IMR-90 (cell line): ENCODE results near the gene PPARD.

Experiments used
- CHD1 ChIP-seq: IDR thresholded peaks from 2 replicates; pipeline ENCODE4 v1.6.1; 2012; ENCODE audit warnings: low read depth, low read length, improper control_type of control experiment
- POLR2A ChIP-seq: IDR thresholded peaks from 2 replicates; pipeline ENCODE4 v1.6.1; 2012; ENCODE audit warnings: mild to moderate bottlenecking, low read depth, low read length
- RAD21 ChIP-seq: IDR thresholded peaks from 2 replicates; pipeline ENCODE4 v1.6.1; 2012; ENCODE audit warnings: low read length, improper control_type of control experiment
- SMC3 ChIP-seq: fragments of 150-350 bp; IDR thresholded peaks from 2 replicates; pipeline ENCODE4 v1.6.1; 2016; ENCODE audit warnings: low read depth, mild to moderate bottlenecking, antibody characterized with exemption, low read length, moderate library complexity
- TF ChIP-seq, protein P1 (sequence below): conservative IDR thresholded peaks from 2 replicates; pipeline ENCODE4 v1.5.1; 2012; ENCODE audit warnings: mild to moderate bottlenecking, low read depth, low read length, improper control_type of control experiment

DNA sequence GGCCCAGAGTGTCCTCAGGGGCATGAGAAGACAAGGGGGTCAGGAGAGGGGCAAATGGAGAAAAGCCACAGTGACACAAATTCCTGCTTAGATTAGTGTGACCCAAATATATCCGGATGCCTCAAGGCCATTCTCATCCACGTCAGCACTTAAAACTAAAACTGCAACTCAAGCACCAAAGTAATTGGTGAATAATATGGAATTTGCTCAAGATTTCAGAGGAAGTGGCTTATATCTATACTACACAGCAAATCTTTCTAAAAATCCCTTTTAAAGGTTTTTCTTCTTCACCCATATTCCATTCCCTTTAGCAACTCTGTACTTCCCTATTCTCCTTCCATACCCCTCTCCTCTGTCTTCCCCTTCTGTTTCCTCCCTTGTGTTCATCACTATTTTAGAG lies 29.6 kb upstream of the PPARD start:
- TF ChIP-seq, protein P1, sequence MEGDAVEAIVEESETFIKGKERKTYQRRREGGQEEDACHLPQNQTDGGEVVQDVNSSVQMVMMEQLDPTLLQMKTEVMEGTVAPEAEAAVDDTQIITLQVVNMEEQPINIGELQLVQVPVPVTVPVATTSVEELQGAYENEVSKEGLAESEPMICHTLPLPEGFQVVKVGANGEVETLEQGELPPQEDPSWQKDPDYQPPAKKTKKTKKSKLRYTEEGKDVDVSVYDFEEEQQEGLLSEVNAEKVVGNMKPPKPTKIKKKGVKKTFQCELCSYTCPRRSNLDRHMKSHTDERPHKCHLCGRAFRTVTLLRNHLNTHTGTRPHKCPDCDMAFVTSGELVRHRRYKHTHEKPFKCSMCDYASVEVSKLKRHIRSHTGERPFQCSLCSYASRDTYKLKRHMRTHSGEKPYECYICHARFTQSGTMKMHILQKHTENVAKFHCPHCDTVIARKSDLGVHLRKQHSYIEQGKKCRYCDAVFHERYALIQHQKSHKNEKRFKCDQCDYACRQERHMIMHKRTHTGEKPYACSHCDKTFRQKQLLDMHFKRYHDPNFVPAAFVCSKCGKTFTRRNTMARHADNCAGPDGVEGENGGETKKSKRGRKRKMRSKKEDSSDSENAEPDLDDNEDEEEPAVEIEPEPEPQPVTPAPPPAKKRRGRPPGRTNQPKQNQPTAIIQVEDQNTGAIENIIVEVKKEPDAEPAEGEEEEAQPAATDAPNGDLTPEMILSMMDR: no peak
- TF ChIP-seq POLR2A (no peak), CHD1 (no peak), RAD21 (no peak), SMC3 (no peak)
